ENCODE measurements around the gene MAP1S.

Gene MAP1S

GRCh38 chr19:17737690-17738153 lies 18.4 kb downstream of the MAP1S start:
- DNase-seq = no peak

- no peak for DNase-seq
These were observed 20.0 kb downstream of the MAP1S start for GRCh38 chr19:17739121-17739875.

- DNase-seq = no peak
These were observed 22.2 kb downstream of the MAP1S start for GRCh38 chr19:17741456-17741855.

DNA sequence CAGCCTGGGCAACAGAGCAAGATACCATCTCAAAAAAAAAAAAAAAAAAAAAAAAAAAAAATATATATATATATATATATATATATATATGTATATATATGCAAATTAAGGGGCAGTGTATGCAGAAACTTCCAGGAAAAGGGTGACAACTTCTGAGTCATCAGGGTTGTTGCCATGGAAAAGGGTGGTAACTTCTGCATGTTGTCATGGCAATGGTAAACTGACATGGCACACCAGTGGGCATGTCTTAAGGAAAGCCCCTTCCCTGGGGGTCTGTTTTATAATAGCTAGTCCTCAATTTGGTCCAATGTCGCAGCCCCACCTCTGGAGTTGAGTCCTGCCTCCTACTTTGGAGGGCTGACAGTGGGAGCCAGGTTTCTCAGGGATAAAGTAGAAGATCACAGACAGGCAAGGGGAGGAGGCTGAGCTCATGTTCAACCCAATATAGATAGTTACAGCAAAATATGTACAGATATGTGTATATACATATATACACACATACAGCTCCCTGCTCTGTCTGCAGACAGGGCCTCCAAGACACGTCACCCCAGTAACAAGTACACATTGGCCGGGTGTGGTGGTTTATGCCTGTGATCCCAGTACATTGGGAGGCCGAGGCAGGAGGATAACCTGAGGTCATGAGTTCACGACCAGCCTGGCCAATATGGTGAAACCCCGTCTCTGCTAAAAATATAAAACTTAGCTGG lies 24.7 kb downstream of the MAP1S start:
- peak; percentile 47 for DNase-seq

DNA sequence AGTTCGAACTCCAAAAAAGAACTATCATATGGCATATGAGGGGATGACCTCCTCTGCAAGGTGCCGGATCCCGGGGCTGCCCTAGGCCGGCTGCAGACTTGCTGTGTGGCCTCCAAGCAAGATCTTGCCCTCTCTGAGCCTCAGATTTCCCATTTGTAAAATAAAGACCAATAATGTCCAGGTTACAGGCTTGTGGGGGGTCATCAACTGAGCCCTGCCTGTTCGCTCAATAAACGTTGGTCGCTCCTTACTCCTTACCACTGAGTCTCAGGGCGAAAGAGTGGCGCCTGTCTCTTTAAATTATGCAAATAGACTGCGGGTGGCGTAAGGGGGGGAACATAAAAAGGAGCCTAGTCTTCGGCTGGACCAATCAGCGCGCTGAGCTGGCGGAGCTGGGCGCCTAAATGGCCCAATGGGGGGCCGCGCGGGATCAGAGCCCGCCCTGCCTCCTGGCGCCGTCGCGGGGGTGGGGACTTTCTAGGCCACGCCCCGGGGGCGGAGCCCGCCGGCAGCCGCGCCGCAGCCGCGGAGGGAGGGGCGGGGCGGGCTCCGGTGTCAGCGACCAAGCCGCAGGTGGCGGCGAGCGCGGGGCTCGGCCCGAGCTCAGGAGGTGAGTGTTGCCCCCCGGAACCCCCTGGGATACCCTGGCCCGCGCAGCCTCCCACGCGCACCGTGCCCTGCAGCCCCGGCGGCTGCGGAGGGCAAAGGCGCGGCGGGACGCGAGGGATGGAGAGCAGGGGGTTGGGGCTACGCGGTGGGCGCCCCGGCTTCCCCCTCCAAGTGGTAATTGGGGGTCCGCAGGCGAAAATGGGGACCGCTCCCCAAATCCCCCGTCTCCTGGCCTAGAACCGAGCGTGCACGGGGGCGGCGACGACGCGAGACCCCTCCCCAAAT lies 28.2 kb downstream of the MAP1S start:
- DNase-seq = peak; percentile 92

- DNase-seq = no peak
These were observed 29.8 kb downstream of the MAP1S start for GRCh38 chr19:17748884-17749638.

- DNase-seq = no peak
These were observed 30.6 kb downstream of the MAP1S start for GRCh38 chr19:17749912-17750317.

- DNase-seq = no peak
These were observed 32.0 kb downstream of the MAP1S start, which contains the start of gene FCHO1 for GRCh38 chr19:17751103-17751911. Gene FCHO1 (plus strand): TSS chr19:17751477. CDS start chr19:17755165, 3,688 bp downstream.

- no peak for DNase-seq
These were observed 32.6 kb downstream of the MAP1S start for GRCh38 chr19:17751912-17752273.

GRCh38 chr19:17752865-17753639 lies 33.8 kb downstream of the MAP1S start:
- DNase-seq = no peak

GRCh38 chr19:17753976-17754375 lies 34.7 kb downstream of the MAP1S start:
- no peak for DNase-seq

GRCh38 chr19:17754634-17755442 lies 35.6 kb downstream of the MAP1S start:
- no peak for DNase-seq

- DNase-seq = no peak
These were observed 36.2 kb downstream of the MAP1S start for GRCh38 chr19:17755443-17755890.

- peak; percentile 16 for DNase-seq
These were observed 36.8 kb downstream of the MAP1S start for GRCh38 chr19:17755977-17756670.

DNA sequence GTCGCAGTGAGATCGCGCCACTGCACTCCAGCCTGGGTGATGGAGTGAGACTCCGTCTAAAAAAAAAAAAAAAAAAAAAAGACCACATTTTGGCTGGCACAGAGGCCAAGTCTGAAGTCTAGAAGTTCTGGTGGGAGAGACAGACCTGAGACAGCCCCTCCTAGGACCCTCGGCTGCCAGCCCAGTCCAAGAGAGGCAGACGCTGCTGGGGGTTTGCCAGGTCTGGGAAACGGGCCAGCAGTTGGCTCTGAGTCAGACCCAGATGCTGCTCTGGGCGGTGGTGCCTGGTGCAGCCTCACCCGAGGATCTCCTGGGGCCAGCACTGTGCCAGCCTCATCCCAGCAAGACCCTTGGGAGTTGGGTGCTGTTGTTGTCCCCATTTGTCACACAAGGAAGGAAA lies 37.8 kb downstream of the MAP1S start:
- DNase-seq = peak; percentile 46

DNA sequence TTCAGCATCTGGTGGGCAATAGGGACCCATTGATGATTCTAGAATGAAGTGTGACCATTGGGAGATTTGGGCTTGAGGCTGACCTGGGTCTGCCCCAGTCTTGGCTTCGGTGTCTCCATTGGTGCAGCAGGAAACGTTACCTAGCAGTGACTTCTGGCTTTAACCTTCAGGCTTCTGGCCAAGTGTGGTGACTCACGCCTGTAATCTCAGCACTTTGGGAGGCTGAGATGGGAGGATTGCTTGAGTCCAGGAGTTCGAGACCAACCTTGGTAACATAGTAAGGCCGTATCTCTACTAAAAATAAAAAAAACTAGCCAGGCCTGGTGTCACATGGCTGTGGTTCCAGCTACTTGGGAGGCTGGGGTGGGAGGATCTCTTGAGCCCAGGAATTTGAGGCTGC lies 39.2 kb downstream of the MAP1S start:
- DNase-seq = no peak

DNA sequence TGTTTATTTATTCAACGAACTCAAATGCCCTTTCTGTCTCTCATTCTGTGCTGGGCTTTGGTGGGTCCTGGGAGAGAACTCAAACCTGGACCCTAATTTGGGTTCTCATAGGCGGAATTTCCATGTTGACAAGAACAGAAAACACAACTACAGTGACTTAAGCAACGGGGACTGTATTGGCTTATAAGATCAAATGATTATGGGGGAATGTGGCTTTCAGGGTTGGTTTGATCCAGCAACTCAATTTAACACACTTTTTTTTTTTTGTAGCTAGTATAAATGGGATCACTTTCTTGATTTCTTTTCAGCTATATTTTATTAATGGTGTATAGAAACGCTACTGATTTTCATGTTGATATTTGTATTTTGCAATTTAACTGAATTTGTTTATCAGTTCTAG lies 41.9 kb downstream of the MAP1S start:
- no peak for DNase-seq

DNA sequence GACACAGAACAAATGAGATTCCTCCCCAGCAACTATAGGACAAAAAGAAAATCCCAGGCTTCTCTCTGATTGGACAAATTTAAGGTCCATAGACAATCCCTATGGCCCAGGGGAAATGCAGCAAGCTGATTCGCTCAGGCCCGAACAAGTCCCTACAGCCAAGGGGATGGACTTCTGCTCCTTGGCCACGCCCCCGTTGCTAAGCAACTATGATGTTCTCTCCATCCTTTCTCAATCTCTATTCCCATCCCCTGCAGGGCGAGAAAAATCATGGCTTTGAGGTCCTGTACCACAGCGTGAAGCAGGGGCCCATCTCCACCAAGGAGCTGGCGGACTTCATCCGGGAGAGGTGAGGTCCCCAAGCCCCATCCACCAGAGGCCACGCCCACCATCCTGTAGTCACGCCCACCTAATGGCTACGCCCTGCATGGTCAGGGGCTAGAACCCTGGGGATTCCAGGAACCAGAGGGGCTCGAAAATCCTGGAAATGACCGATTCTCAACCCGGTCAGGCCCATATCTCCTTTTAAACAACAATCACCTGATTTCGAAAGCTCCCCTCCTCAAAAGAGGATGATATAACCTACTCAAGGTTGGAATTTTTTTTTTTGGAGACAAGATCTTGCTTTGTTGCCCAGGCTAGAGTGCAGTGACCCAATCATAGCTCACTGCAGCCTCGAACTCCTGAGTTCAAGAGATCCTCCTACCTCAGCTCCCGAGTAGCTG lies 43.4 kb downstream of the MAP1S start:
- DNase-seq = peak; percentile 57

Measured in fibroblast of skin of abdomen (primary cell).